HEK293 (cell line): ENCODE measurements around the gene STRIT1.

ENCODE experiments used
- BCL11A ChIP-seq: fragments of 450-650 bp; formaldehyde crosslinking; IDR thresholded peaks from 2 replicates; pipeline ENCODE4 v1.5.1; 2016; ENCODE audit warnings: low read depth, missing biosample characterization, missing genetic modification characterization
- SALL2 ChIP-seq: fragments of 450-650 bp; formaldehyde crosslinking; IDR thresholded peaks from 2 replicates; pipeline ENCODE4 v1.5.0; 2017; ENCODE audit warnings: missing biosample characterization, mild to moderate bottlenecking, missing genetic modification characterization, borderline replicate concordance
- YY1 ChIP-seq: fragments of 450-650 bp; formaldehyde crosslinking; IDR thresholded peaks from 2 replicates; pipeline ENCODE4 v1.5.1; 2018; ENCODE audit warnings: missing biosample characterization, missing genetic modification characterization
- ZNF175 ChIP-seq: fragments of 450-650 bp; formaldehyde crosslinking; IDR thresholded peaks from 2 replicates; pipeline ENCODE4 v1.5.1; 2016; ENCODE audit warnings: missing biosample characterization, missing genetic modification characterization
- ZNF266 ChIP-seq: fragments of 450-650 bp; formaldehyde crosslinking; IDR thresholded peaks from 2 replicates; pipeline ENCODE4 v1.5.1; 2016; ENCODE audit warnings: missing biosample characterization, missing genetic modification characterization, low read depth
- ZNF530 ChIP-seq: fragments of 450-650 bp; formaldehyde crosslinking; IDR thresholded peaks from 2 replicates; pipeline ENCODE4 v1.5.1; 2016; ENCODE audit warnings: low read depth, missing biosample characterization, missing genetic modification characterization
- ZNF776 ChIP-seq: fragments of 450-650 bp; formaldehyde crosslinking; IDR thresholded peaks from 2 replicates; pipeline ENCODE4 v1.5.0; 2017; ENCODE audit warnings: missing biosample characterization, missing genetic modification characterization, borderline replicate concordance
- ZNF785 ChIP-seq: fragments of 450-650 bp; formaldehyde crosslinking; IDR thresholded peaks from 2 replicates; pipeline ENCODE4 v1.5.1; 2016; ENCODE audit warnings: missing biosample characterization, missing genetic modification characterization
- ZNF792 ChIP-seq: fragments of 450-650 bp; formaldehyde crosslinking; IDR thresholded peaks from 2 replicates; pipeline ENCODE4 v1.5.1; 2016; ENCODE audit warnings: missing biosample characterization, missing genetic modification characterization
- TF ChIP-seq, protein P1 (sequence below): fragments of 450-650 bp; formaldehyde crosslinking; IDR thresholded peaks from 2 replicates; pipeline ENCODE4 v1.5.1; 2016; ENCODE audit warnings: missing biosample characterization, missing genetic modification characterization
- TF ChIP-seq, protein P2 (sequence below): fragments of 450-650 bp; formaldehyde crosslinking; IDR thresholded peaks from 2 replicates; pipeline ENCODE4 v1.5.1; 2016; ENCODE audit warnings: missing biosample characterization, missing genetic modification characterization
- TF ChIP-seq, protein P3 (sequence below): fragments of 450-650 bp; formaldehyde crosslinking; IDR thresholded peaks from 2 replicates; pipeline ENCODE4 v1.5.1; 2016; ENCODE audit warnings: missing biosample characterization, missing genetic modification characterization
- TF ChIP-seq, protein P4 (sequence below): fragments of 450-650 bp; formaldehyde crosslinking; IDR thresholded peaks from 2 replicates; pipeline ENCODE4 v1.5.1; 2017; ENCODE audit warnings: missing biosample characterization, missing genetic modification characterization

DNA sequence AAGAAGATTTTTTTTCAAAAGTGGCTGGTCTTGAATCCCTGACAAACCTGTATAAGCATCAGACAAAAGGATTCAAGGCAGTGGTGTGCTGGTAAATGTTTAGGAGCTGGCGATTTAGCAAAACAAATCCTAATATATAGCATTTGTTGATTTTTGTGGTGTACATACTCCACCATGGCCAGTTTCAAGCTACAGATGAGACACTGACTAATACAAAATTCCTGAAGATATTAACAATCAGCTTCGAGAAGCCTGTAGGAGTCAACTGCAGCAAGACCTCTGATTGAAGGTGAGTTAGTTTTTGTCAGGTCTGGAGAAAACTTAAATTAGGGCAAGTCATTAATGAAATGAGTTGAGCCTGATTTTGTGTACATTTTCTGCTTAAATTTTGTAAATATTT lies 6.7 kb downstream of the STRIT1 start:
- TF ChIP-seq BCL11A (no peak), ZNF266 (tag by site-specific recombination) (no peak), SALL2 (no peak), ZNF776 (tag by site-specific recombination) (no peak), ZNF792 (tag by site-specific recombination) (no peak), ZNF785 (tag by site-specific recombination) (no peak), ZNF530 (tag by site-specific recombination) (no peak), YY1 (no peak), ZNF175 (no peak)
- TF ChIP-seq, protein P1, sequence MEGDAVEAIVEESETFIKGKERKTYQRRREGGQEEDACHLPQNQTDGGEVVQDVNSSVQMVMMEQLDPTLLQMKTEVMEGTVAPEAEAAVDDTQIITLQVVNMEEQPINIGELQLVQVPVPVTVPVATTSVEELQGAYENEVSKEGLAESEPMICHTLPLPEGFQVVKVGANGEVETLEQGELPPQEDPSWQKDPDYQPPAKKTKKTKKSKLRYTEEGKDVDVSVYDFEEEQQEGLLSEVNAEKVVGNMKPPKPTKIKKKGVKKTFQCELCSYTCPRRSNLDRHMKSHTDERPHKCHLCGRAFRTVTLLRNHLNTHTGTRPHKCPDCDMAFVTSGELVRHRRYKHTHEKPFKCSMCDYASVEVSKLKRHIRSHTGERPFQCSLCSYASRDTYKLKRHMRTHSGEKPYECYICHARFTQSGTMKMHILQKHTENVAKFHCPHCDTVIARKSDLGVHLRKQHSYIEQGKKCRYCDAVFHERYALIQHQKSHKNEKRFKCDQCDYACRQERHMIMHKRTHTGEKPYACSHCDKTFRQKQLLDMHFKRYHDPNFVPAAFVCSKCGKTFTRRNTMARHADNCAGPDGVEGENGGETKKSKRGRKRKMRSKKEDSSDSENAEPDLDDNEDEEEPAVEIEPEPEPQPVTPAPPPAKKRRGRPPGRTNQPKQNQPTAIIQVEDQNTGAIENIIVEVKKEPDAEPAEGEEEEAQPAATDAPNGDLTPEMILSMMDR (tag by site-specific recombination), result no peak
- TF ChIP-seq, protein P2, sequence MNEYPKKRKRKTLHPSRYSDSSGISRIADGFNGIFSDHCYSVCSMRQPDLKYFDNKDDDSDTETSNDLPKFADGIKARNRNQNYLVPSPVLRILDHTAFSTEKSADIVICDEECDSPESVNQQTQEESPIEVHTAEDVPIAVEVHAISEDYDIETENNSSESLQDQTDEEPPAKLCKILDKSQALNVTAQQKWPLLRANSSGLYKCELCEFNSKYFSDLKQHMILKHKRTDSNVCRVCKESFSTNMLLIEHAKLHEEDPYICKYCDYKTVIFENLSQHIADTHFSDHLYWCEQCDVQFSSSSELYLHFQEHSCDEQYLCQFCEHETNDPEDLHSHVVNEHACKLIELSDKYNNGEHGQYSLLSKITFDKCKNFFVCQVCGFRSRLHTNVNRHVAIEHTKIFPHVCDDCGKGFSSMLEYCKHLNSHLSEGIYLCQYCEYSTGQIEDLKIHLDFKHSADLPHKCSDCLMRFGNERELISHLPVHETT (tag by site-specific recombination), result no peak
- TF ChIP-seq, protein P3, sequence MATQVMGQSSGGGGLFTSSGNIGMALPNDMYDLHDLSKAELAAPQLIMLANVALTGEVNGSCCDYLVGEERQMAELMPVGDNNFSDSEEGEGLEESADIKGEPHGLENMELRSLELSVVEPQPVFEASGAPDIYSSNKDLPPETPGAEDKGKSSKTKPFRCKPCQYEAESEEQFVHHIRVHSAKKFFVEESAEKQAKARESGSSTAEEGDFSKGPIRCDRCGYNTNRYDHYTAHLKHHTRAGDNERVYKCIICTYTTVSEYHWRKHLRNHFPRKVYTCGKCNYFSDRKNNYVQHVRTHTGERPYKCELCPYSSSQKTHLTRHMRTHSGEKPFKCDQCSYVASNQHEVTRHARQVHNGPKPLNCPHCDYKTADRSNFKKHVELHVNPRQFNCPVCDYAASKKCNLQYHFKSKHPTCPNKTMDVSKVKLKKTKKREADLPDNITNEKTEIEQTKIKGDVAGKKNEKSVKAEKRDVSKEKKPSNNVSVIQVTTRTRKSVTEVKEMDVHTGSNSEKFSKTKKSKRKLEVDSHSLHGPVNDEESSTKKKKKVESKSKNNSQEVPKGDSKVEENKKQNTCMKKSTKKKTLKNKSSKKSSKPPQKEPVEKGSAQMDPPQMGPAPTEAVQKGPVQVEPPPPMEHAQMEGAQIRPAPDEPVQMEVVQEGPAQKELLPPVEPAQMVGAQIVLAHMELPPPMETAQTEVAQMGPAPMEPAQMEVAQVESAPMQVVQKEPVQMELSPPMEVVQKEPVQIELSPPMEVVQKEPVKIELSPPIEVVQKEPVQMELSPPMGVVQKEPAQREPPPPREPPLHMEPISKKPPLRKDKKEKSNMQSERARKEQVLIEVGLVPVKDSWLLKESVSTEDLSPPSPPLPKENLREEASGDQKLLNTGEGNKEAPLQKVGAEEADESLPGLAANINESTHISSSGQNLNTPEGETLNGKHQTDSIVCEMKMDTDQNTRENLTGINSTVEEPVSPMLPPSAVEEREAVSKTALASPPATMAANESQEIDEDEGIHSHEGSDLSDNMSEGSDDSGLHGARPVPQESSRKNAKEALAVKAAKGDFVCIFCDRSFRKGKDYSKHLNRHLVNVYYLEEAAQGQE (tag by site-specific recombination), result no peak
- TF ChIP-seq, protein P4, sequence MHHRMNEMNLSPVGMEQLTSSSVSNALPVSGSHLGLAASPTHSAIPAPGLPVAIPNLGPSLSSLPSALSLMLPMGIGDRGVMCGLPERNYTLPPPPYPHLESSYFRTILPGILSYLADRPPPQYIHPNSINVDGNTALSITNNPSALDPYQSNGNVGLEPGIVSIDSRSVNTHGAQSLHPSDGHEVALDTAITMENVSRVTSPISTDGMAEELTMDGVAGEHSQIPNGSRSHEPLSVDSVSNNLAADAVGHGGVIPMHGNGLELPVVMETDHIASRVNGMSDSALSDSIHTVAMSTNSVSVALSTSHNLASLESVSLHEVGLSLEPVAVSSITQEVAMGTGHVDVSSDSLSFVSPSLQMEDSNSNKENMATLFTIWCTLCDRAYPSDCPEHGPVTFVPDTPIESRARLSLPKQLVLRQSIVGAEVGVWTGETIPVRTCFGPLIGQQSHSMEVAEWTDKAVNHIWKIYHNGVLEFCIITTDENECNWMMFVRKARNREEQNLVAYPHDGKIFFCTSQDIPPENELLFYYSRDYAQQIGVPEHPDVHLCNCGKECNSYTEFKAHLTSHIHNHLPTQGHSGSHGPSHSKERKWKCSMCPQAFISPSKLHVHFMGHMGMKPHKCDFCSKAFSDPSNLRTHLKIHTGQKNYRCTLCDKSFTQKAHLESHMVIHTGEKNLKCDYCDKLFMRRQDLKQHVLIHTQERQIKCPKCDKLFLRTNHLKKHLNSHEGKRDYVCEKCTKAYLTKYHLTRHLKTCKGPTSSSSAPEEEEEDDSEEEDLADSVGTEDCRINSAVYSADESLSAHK (tag by site-specific recombination), result no peak
